Calu3 (cell line): ENCODE results near the gene ELL. TPM values are rescaled to one million over a fixed set of nuclear protein-coding genes. Genes with fewer than 3 reads are reported as not detected.
A peak's percentile ranks its signal among the peaks of the same experiment; 100 is the strongest.

ENCODE experiments used
- BruUV-seq: library from RNA; stranded (reverse); fragments of 400-500 nt; replicated peaks from 2 replicates; lab custom pipeline; 2021; lab: Mats Ljungman, UMichigan
- CTCF ChIA-PET: fragments of 300-600 bp; sonication (Branson Sonifier 250); formaldehyde crosslinking; loops from one replicate; lab custom pipeline; 2022; ENCODE audit warnings: antibody characterized with exemption; lab: Charles Lee
- DNase-seq: peaks from one replicate; pipeline ENCODE4 v3.0.0; 2022
- H3K27ac Mint-ChIP-seq: one replicate; pipeline ENCODE4 v1.8.0; 2022; ENCODE audit warnings: mixed read lengths; ENCODE audit not compliant: unreplicated experiment
- H3K27me3 Mint-ChIP-seq: one replicate; pipeline ENCODE4 v1.8.0; 2022; ENCODE audit warnings: mixed read lengths; ENCODE audit not compliant: unreplicated experiment
- H3K36me3 Mint-ChIP-seq: one replicate; pipeline ENCODE4 v1.8.0; 2022; ENCODE audit warnings: mild to moderate bottlenecking, moderate library complexity, mixed read lengths; ENCODE audit not compliant: insufficient read depth, unreplicated experiment
- H3K4me1 Mint-ChIP-seq: one replicate; pipeline ENCODE4 v1.8.0; 2022; ENCODE audit warnings: mild to moderate bottlenecking, low read depth, mixed read lengths; ENCODE audit not compliant: unreplicated experiment
- H3K4me3 Mint-ChIP-seq: one replicate; pipeline ENCODE4 v1.8.0; 2022; ENCODE audit warnings: mild to moderate bottlenecking, low read depth, moderate library complexity, mixed read lengths; ENCODE audit not compliant: unreplicated experiment
- H3K9me3 Mint-ChIP-seq: one replicate; pipeline ENCODE4 v1.8.0; 2022; ENCODE audit warnings: low read depth, mixed read lengths; ENCODE audit not compliant: unreplicated experiment
- CTCF ChIP-seq: fragments of 200-600 bp; IDR thresholded peaks from one replicate; pipeline ENCODE4 v1.8.0; 2022; ENCODE audit warnings: antibody characterized with exemption; ENCODE audit not compliant: unreplicated experiment
- intact Hi-C: fragments of 100-400 bp; cut with micrococcal nuclease; formaldehyde crosslinking; loops from one replicate; pipeline ENCODE4 v1.10.0; 2022; ENCODE audit not compliant: unreplicated experiment
- total RNA-seq: library from RNA; stranded (reverse); gene quantifications from 2 replicates; pipeline ENCODE4 v1.2.3, GENCODE V29; 2022

ELL gene
- total RNA-seq, 1 experiment from 2014 or later: 11.0 TPM

GRCh38 chr19:18418029-18418482 is 103.8 kb downstream of the ELL start:
- H3K27me3 Mint-ChIP-seq: no peaks in the 10 kb centered on the region
- no peak for TF ChIP-seq CTCF
- H3K36me3 Mint-ChIP-seq: peaks cover 48% of the 10 kb centered on the region
- peak overlapping the region; percentile 83 for H3K4me3 Mint-ChIP-seq
- DNase-seq: no peak
- H3K4me1 Mint-ChIP-seq: peaks cover 25% of the 10 kb centered on the region
- intact Hi-C loops: loop anchor here (10.0 kb wide), 1 partner anchor 143 kb away; the partner anchor contains the start of gene IQCN
- H3K27ac Mint-ChIP-seq: no peak overlapping the region
- no peaks in the 10 kb centered on the region for H3K9me3 Mint-ChIP-seq
- no TSS peak for BruUV-seq
- CTCF ChIA-PET: interaction anchor here (0.6 to 1.5 kb wide), 2 partner anchors 138 to 529 kb away, joined by 4 read pairs; no protein-coding TSS in a partner anchor

GRCh38 chr19:18417250-18418028 is 104.4 kb downstream of the ELL start:
- Mint-ChIP-seq H3K9me3 (no peaks in the 10 kb centered on the region), H3K4me1 (peaks cover 25% of the 10 kb centered on the region), H3K27ac (peak overlapping the region; percentile 80), H3K36me3 (peaks cover 53% of the 10 kb centered on the region), H3K27me3 (no peaks in the 10 kb centered on the region), H3K4me3 (peak overlapping the region; percentile 83)
- BruUV-seq: no TSS peak
- TF ChIP-seq CTCF: no peak
- intact Hi-C loops: loop anchor here (10.0 kb wide), 1 partner anchor 143 kb away; the partner anchor contains the start of gene IQCN
- CTCF ChIA-PET: interaction anchor here (0.6 to 1.5 kb wide), 3 partner anchors 31 to 530 kb away, joined by 4 to 5 read pairs (median 4); partner anchors contain the start of gene GDF15
- peak; percentile 72 for DNase-seq

DNA sequence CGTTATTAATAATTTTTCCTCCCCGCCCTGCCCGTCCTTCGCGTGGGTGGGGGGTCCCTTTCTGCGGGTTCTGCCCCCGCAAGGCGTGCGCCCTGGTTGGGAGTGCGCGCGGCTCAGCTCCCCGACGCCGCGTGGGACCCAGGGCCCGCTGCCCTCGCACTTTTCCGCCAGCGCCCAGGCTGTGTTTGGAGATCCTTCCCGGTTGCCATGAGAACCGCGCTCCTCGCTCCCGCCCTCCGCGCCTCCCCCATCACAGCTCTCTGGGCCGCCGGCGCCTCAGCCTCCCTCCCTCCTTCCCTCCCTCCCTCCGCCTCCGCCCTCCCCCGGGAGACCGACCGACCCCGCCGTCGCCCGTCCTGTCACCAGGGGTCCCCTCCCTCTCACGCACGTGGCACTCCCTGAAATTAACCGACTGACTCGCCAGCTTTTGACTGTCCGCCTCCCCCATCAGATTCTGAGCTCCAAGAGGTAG is 105.1 kb downstream of the ELL start:
- H3K9me3 Mint-ChIP-seq: no peaks in the 10 kb centered on the region
- H3K27me3 Mint-ChIP-seq: no peaks in the 10 kb centered on the region
- CTCF ChIA-PET: interaction anchor here (0.6 to 1.5 kb wide), 4 partner anchors 16 to 137 kb away, joined by 3 to 5 read pairs (median 4); partner anchors contain the start of genes GDF15 and LSM4
- DNase-seq: peak; percentile 80
- intact Hi-C loops: loop anchor here (10.0 kb wide), 1 partner anchor 142 kb away; the partner anchor contains the start of gene IQCN
- TF ChIP-seq CTCF: no peak
- peak overlapping the region; percentile 80 for H3K27ac Mint-ChIP-seq
- H3K4me1 Mint-ChIP-seq: peaks cover 25% of the 10 kb centered on the region
- no TSS peak for BruUV-seq
- H3K4me3 Mint-ChIP-seq: peak overlapping the region; percentile 83
- peaks cover 54% of the 10 kb centered on the region for H3K36me3 Mint-ChIP-seq

- CTCF ChIA-PET: interaction anchor here (0.5 kb wide), 1 partner anchor 407 kb away, joined by 3 read pairs; the partner anchor contains the start of gene ARRDC2
- BruUV-seq: no TSS peak
- no peak overlapping the region for H3K4me3 Mint-ChIP-seq
These were observed 106.5 kb downstream of the ELL start for GRCh38 chr19:18415178-18415867.

More at GRCh38 chr19:18415178-18415867, 106.5 kb downstream of the ELL start:
- Mint-ChIP-seq H3K27me3 (no peaks in the 10 kb centered on the region), H3K4me1 (peaks cover 25% of the 10 kb centered on the region), H3K27ac (no peak overlapping the region), H3K9me3 (no peaks in the 10 kb centered on the region), H3K36me3 (peaks cover 58% of the 10 kb centered on the region)
- intact Hi-C loops: loop anchor here (10.0 kb wide), 1 partner anchor 141 kb away; the partner anchor contains the start of gene IQCN
- no peak for TF ChIP-seq CTCF
- DNase-seq: no peak
